Tibial nerve (tissue), 4 donors: ENCODE data around the gene UPB1.

Source experiments
- CTCF ChIP-seq, 5 experiments: fragments of 200-600 bp in 3 of 5; fragments of 450-650 bp in 2 of 5; sonication (generic) in 3 of 5; IDR thresholded peaks; one replicate each; pipeline ENCODE4 v1.5.1; 2016 to 2019; ENCODE audit warnings: antibody characterized with exemption in 5 of 5, mild to moderate bottlenecking in 3 of 5, moderate library complexity in 2 of 5
- EP300 ChIP-seq, 2 donors: sonication (generic); formaldehyde crosslinking; IDR thresholded peaks; one replicate each; pipeline ENCODE4 v1.6.1; 2017; ENCODE audit warnings: antibody characterized with exemption in 2 of 2, mild to moderate bottlenecking in 1 of 2
- POLR2A ChIP-seq, 2 donors: fragments of 450-650 bp; IDR thresholded peaks; one replicate each; pipeline ENCODE4 v1.6.1; 2017; ENCODE audit warnings: antibody characterized with exemption in 2 of 2, mild to moderate bottlenecking in 2 of 2, moderate library complexity in 2 of 2

- TF ChIP-seq POLR2A (IDR thresholded peaks at IDR 0.05), result no peak
- no peak for TF ChIP-seq CTCF (IDR thresholded peaks at IDR 0.05)
- TF ChIP-seq EP300 (IDR thresholded peaks at IDR 0.05), result no peak
These were observed 46.8 kb downstream of the UPB1 start for GRCh38 chr22:24541681-24542515.
